Measurements from ENCODE around the gene AUTS2. TPM values are rescaled to one million over a fixed set of nuclear protein-coding genes. Genes with fewer than 3 reads are reported as not detected.

The AUTS2 gene
- total RNA-seq, 1 donor from 2014 or later, result 94.1 TPM

GRCh38 chr7:70376561-70377031 is 778.3 kb downstream of the AUTS2 start:
- Mint-ChIP-seq H3K27me3 (no peaks in the 10 kb centered on the region), H3K27ac (no peak overlapping the region), H3K9me3 (no peaks in the 10 kb centered on the region), H3K4me3 (no peak overlapping the region), H3K36me3 (no peaks in the 10 kb centered on the region), H3K4me1 (ENCODE audit: unreplicated experiment) (peaks cover 18% of the 10 kb centered on the region)
- TF ChIP-seq CTCF (conservative IDR thresholded peaks at IDR 0.05), result no peak
- no peak for DNase-seq (ENCODE audit: extremely low spot score, unreplicated experiment)

GRCh38 chr7:70377957-70378356 is 779.7 kb downstream of the AUTS2 start:
- no peak for TF ChIP-seq CTCF (conservative IDR thresholded peaks at IDR 0.05)
- Mint-ChIP-seq H3K4me3 (no peak overlapping the region), H3K27me3 (no peaks in the 10 kb centered on the region), H3K27ac (no peak overlapping the region), H3K9me3 (no peaks in the 10 kb centered on the region), H3K4me1 (ENCODE audit: unreplicated experiment) (peaks cover 9% of the 10 kb centered on the region), H3K36me3 (no peaks in the 10 kb centered on the region)
- no peak for DNase-seq (ENCODE audit: extremely low spot score, unreplicated experiment)

- Mint-ChIP-seq H3K9me3 (no peaks in the 10 kb centered on the region), H3K27ac (no peak overlapping the region), H3K4me3 (no peak overlapping the region), H3K36me3 (no peaks in the 10 kb centered on the region), H3K27me3 (no peaks in the 10 kb centered on the region), H3K4me1 (ENCODE audit: unreplicated experiment) (peaks cover 9% of the 10 kb centered on the region)
- no peak for TF ChIP-seq CTCF (conservative IDR thresholded peaks at IDR 0.05)
- no peak for DNase-seq (ENCODE audit: extremely low spot score, unreplicated experiment)
These were observed 780.9 kb downstream of the AUTS2 start for GRCh38 chr7:70379210-70379609.

GRCh38 chr7:70380421-70381015 is 782.2 kb downstream of the AUTS2 start:
- TF ChIP-seq CTCF (conservative IDR thresholded peaks at IDR 0.05), result no peak
- no peaks in the 10 kb centered on the region for H3K36me3 Mint-ChIP-seq
- H3K27ac Mint-ChIP-seq, result no peak overlapping the region
- H3K27me3 Mint-ChIP-seq, result no peaks in the 10 kb centered on the region
- peaks cover 9% of the 10 kb centered on the region for H3K4me1 Mint-ChIP-seq (ENCODE audit: unreplicated experiment)
- no peaks in the 10 kb centered on the region for H3K9me3 Mint-ChIP-seq
- DNase-seq (ENCODE audit: extremely low spot score, unreplicated experiment), result no peak
- H3K4me3 Mint-ChIP-seq, result no peak overlapping the region

GRCh38 chr7:70383066-70383782 is 784.9 kb downstream of the AUTS2 start:
- Mint-ChIP-seq H3K27ac (no peak overlapping the region), H3K27me3 (no peaks in the 10 kb centered on the region), H3K9me3 (no peaks in the 10 kb centered on the region), H3K4me3 (no peak overlapping the region), H3K4me1 (ENCODE audit: unreplicated experiment) (peaks cover 4% of the 10 kb centered on the region), H3K36me3 (no peaks in the 10 kb centered on the region)
- DNase-seq (ENCODE audit: extremely low spot score, unreplicated experiment), result no peak
- no peak for TF ChIP-seq CTCF (conservative IDR thresholded peaks at IDR 0.05)
